AG04450 (cell line): ENCODE results near the gene IFT122. TPM values are rescaled to one million over a fixed set of nuclear protein-coding genes. Genes with fewer than 3 reads are reported as not detected.

Experiments
- CTCF ChIA-PET: fragments of 300-600, 350-600 bp; formaldehyde crosslinking; extraction: SDS; loops from one replicate; lab custom pipeline; 2022; ENCODE audit warnings: antibody characterized with exemption, inconsistent platforms; lab: Charles Lee
- POLR2A ChIA-PET: fragments of 350-600 bp; formaldehyde crosslinking; extraction: SDS; loops from one replicate; lab custom pipeline; 2021; ENCODE audit warnings: antibody characterized with exemption, inconsistent platforms; lab: Yijun Ruan, JAX
- DNase-seq: peaks from one replicate; pipeline ENCODE4 v3.0.0-alpha.2; 2011; ENCODE audit warnings: low read depth, low spot score
- H3K27ac ChIP-seq: one replicate; pipeline ENCODE4 v1.5.1; 2012; ENCODE audit warnings: low read depth, low read length, control low read depth
- H3K27me3 ChIP-seq: one replicate; pipeline ENCODE4 v1.6.0; 2012; ENCODE audit warnings: low read length; ENCODE audit not compliant: control insufficient read depth, insufficient read depth
- H3K4me3 ChIP-seq: 2 replicates; pipeline ENCODE4 v1.5.1; 2011; ENCODE audit warnings: mild to moderate bottlenecking, low read depth, low read length, control low read depth
- H3K9me3 ChIP-seq: 2 replicates; pipeline ENCODE4 v1.5.1; 2012; ENCODE audit warnings: low read length; ENCODE audit not compliant: control insufficient read depth, insufficient read depth
- polyA plus RNA-seq: library from polyadenylated mRNA; depleted of rRNA; stranded (reverse); fragments of >200 nt; gene quantifications from 2 replicates; pipeline ENCODE4 v1.2.3, GENCODE V29; 2011
- TF ChIP-seq, protein P1 (sequence below): IDR thresholded peaks from 2 replicates; pipeline ENCODE4 v1.5.1; 2011; ENCODE audit warnings: low read depth, low read length, control low read depth, inconsistent platforms

The IFT122 gene
- polyA plus RNA-seq, 1 experiment: 14.3 TPM

GRCh38 chr3:129529436-129530210 is 89.6 kb downstream of the IFT122 start:
- Histone ChIP-seq H3K4me3 (no peak overlapping the region), H3K27ac (no peak overlapping the region), H3K9me3 (no peaks in the 10 kb centered on the region; the same call in 1 of the 2 replicates), H3K27me3 (no peaks in the 10 kb centered on the region)
- no peak for DNase-seq
- ChIA-PET CTCF (interaction anchor here (0.6 kb wide), 1 partner anchor 39 kb away, joined by 3 read pairs; no protein-coding TSS in a partner anchor), POLR2A (no interaction called here)
- TF ChIP-seq, protein P1, sequence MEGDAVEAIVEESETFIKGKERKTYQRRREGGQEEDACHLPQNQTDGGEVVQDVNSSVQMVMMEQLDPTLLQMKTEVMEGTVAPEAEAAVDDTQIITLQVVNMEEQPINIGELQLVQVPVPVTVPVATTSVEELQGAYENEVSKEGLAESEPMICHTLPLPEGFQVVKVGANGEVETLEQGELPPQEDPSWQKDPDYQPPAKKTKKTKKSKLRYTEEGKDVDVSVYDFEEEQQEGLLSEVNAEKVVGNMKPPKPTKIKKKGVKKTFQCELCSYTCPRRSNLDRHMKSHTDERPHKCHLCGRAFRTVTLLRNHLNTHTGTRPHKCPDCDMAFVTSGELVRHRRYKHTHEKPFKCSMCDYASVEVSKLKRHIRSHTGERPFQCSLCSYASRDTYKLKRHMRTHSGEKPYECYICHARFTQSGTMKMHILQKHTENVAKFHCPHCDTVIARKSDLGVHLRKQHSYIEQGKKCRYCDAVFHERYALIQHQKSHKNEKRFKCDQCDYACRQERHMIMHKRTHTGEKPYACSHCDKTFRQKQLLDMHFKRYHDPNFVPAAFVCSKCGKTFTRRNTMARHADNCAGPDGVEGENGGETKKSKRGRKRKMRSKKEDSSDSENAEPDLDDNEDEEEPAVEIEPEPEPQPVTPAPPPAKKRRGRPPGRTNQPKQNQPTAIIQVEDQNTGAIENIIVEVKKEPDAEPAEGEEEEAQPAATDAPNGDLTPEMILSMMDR: no peak

DNA sequence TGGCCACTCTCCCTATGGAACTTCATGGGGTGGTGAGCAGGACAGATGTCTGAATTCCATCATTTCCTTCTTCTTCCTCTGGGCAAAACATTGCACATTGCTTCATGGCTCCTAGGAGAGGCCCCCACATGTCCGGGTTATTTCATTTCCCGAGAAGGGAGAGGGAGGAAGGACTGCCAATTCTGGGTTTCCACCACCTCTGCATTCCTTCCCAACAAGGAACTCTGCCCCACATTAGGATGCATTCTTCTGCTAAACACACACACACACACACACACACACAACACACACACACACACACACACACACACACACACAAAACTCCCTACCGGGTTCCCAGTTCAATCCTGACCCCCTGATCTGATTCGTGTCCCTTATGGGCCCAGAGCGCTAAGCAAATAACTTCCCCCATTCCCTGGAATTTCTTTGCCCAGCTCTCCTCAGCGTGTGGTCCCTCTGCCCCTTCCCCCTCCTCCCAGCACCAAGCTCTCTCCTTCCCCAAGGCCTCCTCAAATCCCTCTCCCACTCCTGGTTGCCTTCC is 90.3 kb downstream of the IFT122 start:
- DNase-seq: peak; percentile 8
- Histone ChIP-seq H3K9me3 (no peaks in the 10 kb centered on the region; the same call in 1 of the 2 replicates), H3K27ac (no peak overlapping the region), H3K27me3 (no peaks in the 10 kb centered on the region), H3K4me3 (no peak overlapping the region)
- POLR2A ChIA-PET: no interaction called here
- CTCF ChIA-PET: interaction anchor here (0.6 kb wide), 1 partner anchor 40 kb away, joined by 3 read pairs; no protein-coding TSS in a partner anchor
- TF ChIP-seq, protein P1: no peak

DNA sequence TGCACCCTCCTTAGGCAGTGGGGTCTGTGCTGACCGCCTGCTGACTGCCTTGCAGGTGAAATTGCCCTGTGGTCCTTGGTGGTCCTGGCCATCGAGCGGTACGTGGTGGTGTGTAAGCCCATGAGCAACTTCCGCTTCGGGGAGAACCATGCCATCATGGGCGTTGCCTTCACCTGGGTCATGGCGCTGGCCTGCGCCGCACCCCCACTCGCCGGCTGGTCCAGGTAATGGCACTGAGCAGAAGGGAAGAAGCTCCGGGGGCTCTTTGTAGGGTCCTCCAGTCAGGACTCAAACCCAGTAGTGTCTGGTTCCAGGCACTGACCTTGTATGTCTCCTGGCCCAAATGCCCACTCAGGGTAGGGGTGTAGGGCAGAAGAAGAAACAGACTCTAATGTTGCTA is 90.8 kb downstream of the IFT122 start:
- ChIA-PET POLR2A (no interaction called here), CTCF (interaction anchor here (0.6 kb wide), 1 partner anchor 298 kb away, joined by 4 read pairs; no protein-coding TSS in a partner anchor)
- TF ChIP-seq, protein P1: no peak
- DNase-seq: no peak
- H3K27ac ChIP-seq: no peak overlapping the region
- H3K27me3 ChIP-seq: no peaks in the 10 kb centered on the region
- H3K4me3 ChIP-seq: no peak overlapping the region
- no peaks in the 10 kb centered on the region; the same call in 1 of the 2 replicates for H3K9me3 ChIP-seq

GRCh38 chr3:129531699-129532098 is 91.7 kb downstream of the IFT122 start:
- DNase-seq: no peak
- ChIA-PET CTCF (no interaction called here), POLR2A (no interaction called here)
- H3K9me3 ChIP-seq: no peaks in the 10 kb centered on the region; the same call in 1 of the 2 replicates
- TF ChIP-seq, protein P1: no peak
- no peak overlapping the region for H3K4me3 ChIP-seq
- H3K27ac ChIP-seq: no peak overlapping the region
- H3K27me3 ChIP-seq: peaks cover 2% of the 10 kb centered on the region

DNA sequence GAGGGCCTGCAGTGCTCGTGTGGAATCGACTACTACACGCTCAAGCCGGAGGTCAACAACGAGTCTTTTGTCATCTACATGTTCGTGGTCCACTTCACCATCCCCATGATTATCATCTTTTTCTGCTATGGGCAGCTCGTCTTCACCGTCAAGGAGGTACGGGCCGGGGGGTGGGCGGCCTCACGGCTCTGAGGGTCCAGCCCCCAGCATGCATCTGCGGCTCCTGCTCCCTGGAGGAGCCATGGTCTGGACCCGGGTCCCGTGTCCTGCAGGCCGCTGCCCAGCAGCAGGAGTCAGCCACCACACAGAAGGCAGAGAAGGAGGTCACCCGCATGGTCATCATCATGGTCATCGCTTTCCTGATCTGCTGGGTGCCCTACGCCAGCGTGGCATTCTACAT is 92.2 kb downstream of the IFT122 start:
- H3K4me3 ChIP-seq: no peak overlapping the region
- ChIA-PET CTCF (no interaction called here), POLR2A (no interaction called here)
- H3K27ac ChIP-seq: no peak overlapping the region
- DNase-seq: no peak
- peaks cover 2% of the 10 kb centered on the region for H3K27me3 ChIP-seq
- TF ChIP-seq, protein P1: no peak
- H3K9me3 ChIP-seq: no peaks in the 10 kb centered on the region; the same call in 1 of the 2 replicates
